Fibroblast of lung (primary cell): ENCODE results near the gene OPN4. TPM values are rescaled to one million over a fixed set of nuclear protein-coding genes. Genes with fewer than 3 reads are reported as not detected.

Source experiments
- DNase-seq, 2 donors: peaks; one replicate each; pipeline versions ENCODE4 v3.0.0 to v3.0.0-alpha.2; 2010; ENCODE audit warnings: low read depth in 2 of 2
- H2AFZ ChIP-seq: 2 replicates; pipeline ENCODE4 v1.5.1; 2012; ENCODE audit warnings: low read length, control low read depth, inconsistent platforms
- H3K27ac ChIP-seq: 2 replicates; pipeline ENCODE4 v1.5.1; 2011; ENCODE audit warnings: low read length, control low read depth; ENCODE audit not compliant: insufficient read depth
- H3K27me3 ChIP-seq: 2 replicates; pipeline ENCODE4 v1.5.1; 2011; ENCODE audit warnings: mild to moderate bottlenecking, low read length; ENCODE audit not compliant: control insufficient read depth, insufficient read depth
- H3K36me3 ChIP-seq: 2 replicates; pipeline ENCODE4 v1.5.1; 2011; ENCODE audit warnings: low read length; ENCODE audit not compliant: control insufficient read depth, insufficient read depth
- H3K4me1 ChIP-seq: 2 replicates; pipeline ENCODE4 v1.5.1; 2011; ENCODE audit warnings: low read length; ENCODE audit not compliant: control insufficient read depth, insufficient read depth; ENCODE audit errors: extremely low read depth
- H3K4me2 ChIP-seq: 2 replicates; pipeline ENCODE4 v1.5.1; 2011; ENCODE audit warnings: low read length, control low read depth; ENCODE audit not compliant: insufficient read depth; ENCODE audit errors: extremely low read depth
- H3K4me3 ChIP-seq, 4 experiments: fragments of 200-600 bp in 1 of 4; sonication (generic) in 1 of 4; replicated peaks in 1 of 4; 2 replicates each; pipeline ENCODE4 v1.5.1; 2011 to 2016; ENCODE audit warnings: low read length in 4 of 4, low read depth in 3 of 4, mild to moderate bottlenecking in 3 of 4, control low read depth in 2 of 4, inconsistent platforms in 1 of 4, mixed read lengths in 1 of 4; ENCODE audit not compliant: insufficient read depth in 1 of 4; ENCODE audit errors: control extremely low read depth in 1 of 4
- H3K79me2 ChIP-seq: 2 replicates; pipeline ENCODE4 v1.5.1; 2012; ENCODE audit warnings: mild to moderate bottlenecking, low read length, inconsistent platforms; ENCODE audit not compliant: control insufficient read depth, insufficient read depth
- H3K9ac ChIP-seq: 2 replicates; pipeline ENCODE4 v1.5.1; 2011; ENCODE audit warnings: mild to moderate bottlenecking, low read length, control low read depth; ENCODE audit not compliant: insufficient read depth
- H3K9me3 ChIP-seq: 2 replicates; pipeline ENCODE4 v1.5.1; 2012; ENCODE audit warnings: low read depth, low read length; ENCODE audit not compliant: control insufficient read depth, insufficient read depth
- H4K20me1 ChIP-seq: 2 replicates; pipeline ENCODE4 v1.5.1; 2011; ENCODE audit warnings: low read length; ENCODE audit not compliant: control insufficient read depth, insufficient read depth; ENCODE audit errors: extremely low read depth
- EZH2 ChIP-seq: IDR thresholded peaks from 2 replicates; pipeline ENCODE4 v1.5.1; 2012; ENCODE audit warnings: low read length, control low read depth, mild to moderate bottlenecking; ENCODE audit errors: missing control alignments
- polyA plus RNA-seq, 2 donors: library from polyadenylated mRNA; depleted of rRNA in 1 of 2; stranded (reverse) in 1 of 2; unstranded in 1 of 2; fragments of >200 nt; gene quantifications; 2 replicates each; pipeline ENCODE4 v1.2.1, GENCODE V29; 2011 to 2012; ENCODE audit warnings: missing spikeins in 1 of 2
- total RNA-seq: library from RNA; depleted of rRNA; stranded (reverse); fragments of >200 nt; gene quantifications from 2 replicates; pipeline ENCODE4 v1.2.1, GENCODE V29; 2014
- TF ChIP-seq, protein P1 (sequence below), 2 donors: IDR thresholded peaks in 1 of 2; conservative IDR thresholded peaks in 1 of 2; 1 replicate in 1 of 2; 2 replicates in 1 of 2; pipeline ENCODE4 v1.5.1; 2011 to 2012; ENCODE audit warnings: low read length in 2 of 2, control low read depth in 1 of 2, inconsistent platforms in 1 of 2, low read depth in 1 of 2, mild to moderate bottlenecking in 1 of 2

The OPN4 gene
- total and polyA plus RNA-seq, 2 donors (not counting 1 experiment from before 2014, with no cell fraction given), result not detected

DNA sequence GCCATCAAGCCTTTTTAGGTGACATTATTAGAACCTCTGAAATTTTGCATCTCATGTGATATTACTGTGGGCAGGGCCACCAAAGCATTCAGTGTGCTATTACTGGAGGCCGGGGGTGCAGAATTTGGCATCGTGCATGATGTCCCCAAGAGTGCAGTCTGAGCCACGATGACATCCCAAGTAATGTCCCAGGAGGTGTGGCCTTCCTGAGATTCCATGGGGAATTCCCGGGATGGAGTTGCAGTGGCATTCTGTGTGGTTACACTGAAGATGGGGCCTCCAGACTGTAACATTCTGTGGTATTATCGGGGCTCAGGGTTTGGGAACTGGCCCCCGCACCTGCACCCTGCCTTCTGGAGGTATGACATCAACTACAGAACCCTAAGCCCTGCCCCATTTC lies 23.0 kb downstream of the OPN4 start:
- Histone ChIP-seq H3K36me3 (no peaks in the 10 kb centered on the region), H3K9me3 (no peaks in the 10 kb centered on the region), H4K20me1 (no peaks in the 10 kb centered on the region), H3K4me3 (no peak overlapping the region), H3K79me2 (no peaks in the 10 kb centered on the region), H3K9ac (no peak overlapping the region), H2AFZ (no peak overlapping the region), H3K27me3 (peaks cover 2% of the 10 kb centered on the region), H3K27ac (no peak overlapping the region), H3K4me2 (no peak overlapping the region), H3K4me1 (no peaks in the 10 kb centered on the region)
- DNase-seq, result no peak
- TF ChIP-seq, protein P1, sequence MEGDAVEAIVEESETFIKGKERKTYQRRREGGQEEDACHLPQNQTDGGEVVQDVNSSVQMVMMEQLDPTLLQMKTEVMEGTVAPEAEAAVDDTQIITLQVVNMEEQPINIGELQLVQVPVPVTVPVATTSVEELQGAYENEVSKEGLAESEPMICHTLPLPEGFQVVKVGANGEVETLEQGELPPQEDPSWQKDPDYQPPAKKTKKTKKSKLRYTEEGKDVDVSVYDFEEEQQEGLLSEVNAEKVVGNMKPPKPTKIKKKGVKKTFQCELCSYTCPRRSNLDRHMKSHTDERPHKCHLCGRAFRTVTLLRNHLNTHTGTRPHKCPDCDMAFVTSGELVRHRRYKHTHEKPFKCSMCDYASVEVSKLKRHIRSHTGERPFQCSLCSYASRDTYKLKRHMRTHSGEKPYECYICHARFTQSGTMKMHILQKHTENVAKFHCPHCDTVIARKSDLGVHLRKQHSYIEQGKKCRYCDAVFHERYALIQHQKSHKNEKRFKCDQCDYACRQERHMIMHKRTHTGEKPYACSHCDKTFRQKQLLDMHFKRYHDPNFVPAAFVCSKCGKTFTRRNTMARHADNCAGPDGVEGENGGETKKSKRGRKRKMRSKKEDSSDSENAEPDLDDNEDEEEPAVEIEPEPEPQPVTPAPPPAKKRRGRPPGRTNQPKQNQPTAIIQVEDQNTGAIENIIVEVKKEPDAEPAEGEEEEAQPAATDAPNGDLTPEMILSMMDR (conservative IDR thresholded peaks at IDR 0.05 in 1 of 2, IDR thresholded peaks at IDR 0.05 in 1 of 2; ENCODE audit: low read depth in 1 of 2, low read length in 2 of 2), result no peak
- TF ChIP-seq EZH2, result no peak

DNA sequence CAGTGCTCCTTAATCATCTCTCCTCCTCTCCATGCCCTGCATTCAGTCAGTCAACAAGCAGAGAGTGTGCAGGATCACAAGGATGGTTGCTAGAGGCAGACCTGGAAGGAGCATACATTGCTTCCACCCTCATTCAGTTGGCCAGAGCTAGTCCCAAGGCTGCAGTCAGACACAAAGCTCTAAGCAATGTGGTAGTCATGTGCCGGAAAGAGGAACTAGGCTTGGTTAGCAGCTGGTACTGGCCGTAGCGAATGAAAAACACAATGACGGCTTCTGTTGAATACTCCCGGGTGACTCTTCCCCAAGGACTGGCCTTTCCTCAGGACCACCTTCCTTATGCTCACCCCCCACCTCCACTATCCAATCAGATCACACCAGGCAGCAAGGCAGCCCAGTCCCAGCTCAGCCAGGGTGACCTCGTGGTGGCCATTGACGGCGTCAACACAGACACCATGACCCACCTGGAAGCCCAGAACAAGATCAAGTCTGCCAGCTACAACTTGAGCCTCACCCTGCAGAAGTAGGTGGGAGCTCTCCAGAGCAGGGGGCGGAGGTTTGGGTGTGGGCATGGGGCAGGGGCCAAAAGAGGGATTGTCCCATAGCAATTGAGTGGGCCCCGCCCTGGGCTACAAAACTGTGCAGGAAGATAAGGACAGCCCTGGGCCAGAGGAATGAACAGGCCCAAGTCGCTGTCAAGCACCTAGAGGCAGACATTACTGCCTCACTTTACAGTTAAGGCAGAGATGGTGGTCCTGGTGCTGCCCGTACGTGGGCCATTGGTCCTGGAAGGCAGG lies 24.8 kb downstream of the OPN4 start:
- Histone ChIP-seq H3K27me3 (peaks cover 9% of the 10 kb centered on the region), H4K20me1 (no peaks in the 10 kb centered on the region), H3K79me2 (no peaks in the 10 kb centered on the region), H3K4me1 (no peaks in the 10 kb centered on the region), H2AFZ (no peak overlapping the region), H3K9me3 (no peaks in the 10 kb centered on the region), H3K36me3 (no peaks in the 10 kb centered on the region), H3K27ac (no peak overlapping the region), H3K4me3 (no peak overlapping the region), H3K4me2 (no peak overlapping the region), H3K9ac (no peak overlapping the region)
- DNase-seq, result no peak
- no peak for TF ChIP-seq EZH2

DNA sequence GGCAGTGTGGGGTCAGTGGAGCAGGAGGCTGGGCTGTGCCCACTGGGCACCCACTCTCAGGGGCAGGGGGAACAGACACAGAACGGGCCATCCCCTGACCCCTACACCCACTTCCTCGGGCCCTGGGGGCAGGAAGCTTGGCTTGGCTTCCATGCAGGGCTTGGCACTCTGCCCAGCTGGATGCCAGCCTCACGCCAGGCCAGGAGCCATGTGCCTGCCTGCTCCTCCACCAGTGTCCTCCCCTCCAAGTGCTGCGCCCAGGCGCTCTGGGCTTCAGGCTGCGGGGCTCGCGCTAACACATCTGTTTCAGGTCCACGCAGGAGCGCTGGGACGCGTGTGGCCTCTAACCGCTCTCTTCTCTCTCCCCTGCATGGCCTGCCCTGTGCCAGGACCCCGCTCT lies 26.7 kb downstream of the OPN4 start:
- no peaks in the 10 kb centered on the region for H3K79me2 ChIP-seq
- no peak for TF ChIP-seq EZH2
- TF ChIP-seq, protein P1 (conservative IDR thresholded peaks at IDR 0.05 in 1 of 2, IDR thresholded peaks at IDR 0.05 in 1 of 2; ENCODE audit: low read depth in 1 of 2, low read length in 2 of 2), result no peak
- no peaks in the 10 kb centered on the region for H3K4me1 ChIP-seq
- peaks cover 10% of the 10 kb centered on the region for H3K27me3 ChIP-seq
- H3K9ac ChIP-seq, result no peak overlapping the region
- no peaks in the 10 kb centered on the region for H4K20me1 ChIP-seq
- H3K36me3 ChIP-seq, result no peaks in the 10 kb centered on the region
- no peak overlapping the region for H3K27ac ChIP-seq
- H3K9me3 ChIP-seq, result no peaks in the 10 kb centered on the region
- no peak overlapping the region for H2AFZ ChIP-seq
- no peak overlapping the region for H3K4me2 ChIP-seq
- DNase-seq, result no peak
- H3K4me3 ChIP-seq, result no peak overlapping the region
